ENCODE data around the gene AGFG2.

- TF ChIP-seq, protein P1, sequence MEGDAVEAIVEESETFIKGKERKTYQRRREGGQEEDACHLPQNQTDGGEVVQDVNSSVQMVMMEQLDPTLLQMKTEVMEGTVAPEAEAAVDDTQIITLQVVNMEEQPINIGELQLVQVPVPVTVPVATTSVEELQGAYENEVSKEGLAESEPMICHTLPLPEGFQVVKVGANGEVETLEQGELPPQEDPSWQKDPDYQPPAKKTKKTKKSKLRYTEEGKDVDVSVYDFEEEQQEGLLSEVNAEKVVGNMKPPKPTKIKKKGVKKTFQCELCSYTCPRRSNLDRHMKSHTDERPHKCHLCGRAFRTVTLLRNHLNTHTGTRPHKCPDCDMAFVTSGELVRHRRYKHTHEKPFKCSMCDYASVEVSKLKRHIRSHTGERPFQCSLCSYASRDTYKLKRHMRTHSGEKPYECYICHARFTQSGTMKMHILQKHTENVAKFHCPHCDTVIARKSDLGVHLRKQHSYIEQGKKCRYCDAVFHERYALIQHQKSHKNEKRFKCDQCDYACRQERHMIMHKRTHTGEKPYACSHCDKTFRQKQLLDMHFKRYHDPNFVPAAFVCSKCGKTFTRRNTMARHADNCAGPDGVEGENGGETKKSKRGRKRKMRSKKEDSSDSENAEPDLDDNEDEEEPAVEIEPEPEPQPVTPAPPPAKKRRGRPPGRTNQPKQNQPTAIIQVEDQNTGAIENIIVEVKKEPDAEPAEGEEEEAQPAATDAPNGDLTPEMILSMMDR (IDR thresholded peaks at IDR 0.05): no peak
- no peak for TF ChIP-seq POLR2A (IDR thresholded peaks at IDR 0.05)
Measured at GRCh38 chr7:100561491-100562194, 22.6 kb downstream of the AGFG2 start.

Data from adrenal gland (tissue), 5 donors.